Neural progenitor cell (in vitro differentiated cells): ENCODE results near the gene ST7. TPM values are rescaled to one million over a fixed set of nuclear protein-coding genes. Genes with fewer than 3 reads are reported as not detected.

ENCODE experiments used
- DNase-seq: peaks from one replicate; pipeline ENCODE4 v3.0.0-alpha.2; 2016; ENCODE audit warnings: low spot score
- H2AFZ ChIP-seq: fragments of 200-600 bp; sonication (generic); replicated peaks from 2 replicates; pipeline ENCODE4 v1.6.1; 2016; ENCODE audit warnings: antibody characterized with exemption
- H3F3A ChIP-seq: fragments of 200-600 bp; sonication (generic); 2 replicates; pipeline ENCODE4 v1.6.1; 2016; ENCODE audit warnings: antibody characterized with exemption, low read depth
- H3K27ac ChIP-seq: fragments of 200-600 bp; sonication (generic); 2 replicates; pipeline ENCODE4 v1.5.1; 2016; ENCODE audit warnings: mild to moderate bottlenecking
- H3K27me3 ChIP-seq: fragments of 200-600 bp; sonication (generic); 2 replicates; pipeline ENCODE4 v1.6.1; 2016; ENCODE audit warnings: mild to moderate bottlenecking, moderate library complexity
- H3K36me3 ChIP-seq: fragments of 200-600 bp; sonication (generic); 2 replicates; pipeline ENCODE4 v1.5.1; 2016
- H3K4me1 ChIP-seq: fragments of 200-600 bp; sonication (generic); 2 replicates; pipeline ENCODE4 v1.6.1; 2016; ENCODE audit warnings: mixed run types
- H3K4me2 ChIP-seq: fragments of 200-600 bp; sonication (generic); 2 replicates; pipeline ENCODE4 v1.6.1; 2016
- H3K4me3 ChIP-seq: fragments of 200-600 bp; sonication (generic); 2 replicates; pipeline ENCODE4 v1.5.1; 2016
- H3K79me2 ChIP-seq: fragments of 200-600 bp; sonication (generic); 2 replicates; pipeline ENCODE4 v1.6.1; 2016; ENCODE audit warnings: low read depth
- H3K9ac ChIP-seq: fragments of 200-600 bp; sonication (generic); 2 replicates; pipeline ENCODE4 v1.6.1; 2016
- H3K9me3 ChIP-seq: fragments of 200-600 bp; sonication (generic); 2 replicates; pipeline ENCODE4 v1.5.1; 2016; ENCODE audit warnings: low read depth
- H4K20me1 ChIP-seq: fragments of 200-600 bp; sonication (generic); 2 replicates; pipeline ENCODE4 v1.6.1; 2016; ENCODE audit warnings: low read depth
- H3K27ac Mint-ChIP-seq: 3 replicates; pipeline ENCODE4 v1.8.0; 2021; ENCODE audit warnings: mixed read lengths
- H3K27me3 Mint-ChIP-seq: 2 replicates; pipeline ENCODE4 v1.8.0; 2022; ENCODE audit warnings: low read depth, mild to moderate bottlenecking, inconsistent platforms, moderate library complexity, mixed read lengths; ENCODE audit not compliant: insufficient read depth
- H3K36me3 Mint-ChIP-seq: 3 replicates; pipeline ENCODE4 v1.8.0; 2021; ENCODE audit warnings: mixed read lengths
- H3K4me1 Mint-ChIP-seq: 3 replicates; pipeline ENCODE4 v1.8.0; 2021; ENCODE audit warnings: mixed read lengths
- H3K4me3 Mint-ChIP-seq: 3 replicates; pipeline ENCODE4 v1.8.0; 2021; ENCODE audit warnings: mild to moderate bottlenecking, moderate library complexity, mixed read lengths
- H3K9me3 Mint-ChIP-seq: 3 replicates; pipeline ENCODE4 v1.8.0; 2020; ENCODE audit warnings: mixed read lengths
- EZH2 ChIP-seq: fragments of 200-600 bp; sonication (generic); IDR thresholded peaks from 2 replicates; pipeline ENCODE4 v1.6.1; 2017; ENCODE audit warnings: antibody characterized with exemption, mild to moderate bottlenecking, moderate library complexity
- EZH2phosphoT487 ChIP-seq: fragments of 200-600 bp; sonication (generic); IDR thresholded peaks from 2 replicates; pipeline ENCODE4 v1.6.1; 2017; ENCODE audit warnings: antibody characterized with exemption
- total RNA-seq: library from RNA; depleted of rRNA; stranded (reverse); fragments of >200 nt; gene quantifications from 2 replicates; pipeline ENCODE4 v1.2.3, GENCODE V29; 2015; ENCODE audit warnings: low replicate concordance
- TF ChIP-seq, protein P1 (sequence below): fragments of 200-600 bp; sonication (generic); IDR thresholded peaks from 2 replicates; pipeline ENCODE4 v1.5.1; 2017; ENCODE audit warnings: antibody characterized with exemption, mild to moderate bottlenecking

The ST7 gene
- total RNA-seq, 1 donor from 2014 or later: 5.8 TPM

- Histone ChIP-seq H3K9me3 (no peaks in the 10 kb centered on the region), H3K36me3 (no peaks in the 10 kb centered on the region), H2AFZ (no peak overlapping the region), H3K79me2 (no peaks in the 10 kb centered on the region), H3K4me3 (no peak overlapping the region), H3F3A (no peaks in the 10 kb centered on the region), H3K27ac (no peak overlapping the region), H3K4me1 (peaks cover 9% of the 10 kb centered on the region), H3K4me2 (no peak overlapping the region), H3K27me3 (no peaks in the 10 kb centered on the region), H4K20me1 (no peaks in the 10 kb centered on the region), H3K9ac (no peak overlapping the region)
- Mint-ChIP-seq H3K9me3 (no peaks in the 10 kb centered on the region), H3K27me3 (peaks cover 3% of the 10 kb centered on the region), H3K4me3 (no peak overlapping the region), H3K36me3 (peaks cover 3% of the 10 kb centered on the region), H3K27ac (no peak overlapping the region), H3K4me1 (peaks cover 7% of the 10 kb centered on the region)
- no peak for TF ChIP-seq EZH2
- TF ChIP-seq EZH2phosphoT487: no peak
- TF ChIP-seq, protein P1, sequence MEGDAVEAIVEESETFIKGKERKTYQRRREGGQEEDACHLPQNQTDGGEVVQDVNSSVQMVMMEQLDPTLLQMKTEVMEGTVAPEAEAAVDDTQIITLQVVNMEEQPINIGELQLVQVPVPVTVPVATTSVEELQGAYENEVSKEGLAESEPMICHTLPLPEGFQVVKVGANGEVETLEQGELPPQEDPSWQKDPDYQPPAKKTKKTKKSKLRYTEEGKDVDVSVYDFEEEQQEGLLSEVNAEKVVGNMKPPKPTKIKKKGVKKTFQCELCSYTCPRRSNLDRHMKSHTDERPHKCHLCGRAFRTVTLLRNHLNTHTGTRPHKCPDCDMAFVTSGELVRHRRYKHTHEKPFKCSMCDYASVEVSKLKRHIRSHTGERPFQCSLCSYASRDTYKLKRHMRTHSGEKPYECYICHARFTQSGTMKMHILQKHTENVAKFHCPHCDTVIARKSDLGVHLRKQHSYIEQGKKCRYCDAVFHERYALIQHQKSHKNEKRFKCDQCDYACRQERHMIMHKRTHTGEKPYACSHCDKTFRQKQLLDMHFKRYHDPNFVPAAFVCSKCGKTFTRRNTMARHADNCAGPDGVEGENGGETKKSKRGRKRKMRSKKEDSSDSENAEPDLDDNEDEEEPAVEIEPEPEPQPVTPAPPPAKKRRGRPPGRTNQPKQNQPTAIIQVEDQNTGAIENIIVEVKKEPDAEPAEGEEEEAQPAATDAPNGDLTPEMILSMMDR: no peak
- DNase-seq: no peak
Observed at GRCh38 chr7:117190104-117190503, 236.8 kb downstream of the ST7 start.

- no peaks in the 10 kb centered on the region for H3K79me2 ChIP-seq
- H3K9ac ChIP-seq: no peak overlapping the region
- H3K4me2 ChIP-seq: no peak overlapping the region
- no peak overlapping the region for H3K4me3 Mint-ChIP-seq
- no peak for DNase-seq
- H3K27me3 Mint-ChIP-seq: peaks cover 3% of the 10 kb centered on the region
- H3K4me3 ChIP-seq: no peak overlapping the region
- H3K9me3 Mint-ChIP-seq: no peaks in the 10 kb centered on the region
- H3K27ac ChIP-seq: no peak overlapping the region
- no peaks in the 10 kb centered on the region for H3K36me3 ChIP-seq
- H2AFZ ChIP-seq: no peak overlapping the region
- no peaks in the 10 kb centered on the region for H3K9me3 ChIP-seq
- no peaks in the 10 kb centered on the region for H3F3A ChIP-seq
- H4K20me1 ChIP-seq: no peaks in the 10 kb centered on the region
- TF ChIP-seq EZH2phosphoT487 (no peak), EZH2 (no peak)
- TF ChIP-seq, protein P1: no peak
- no peaks in the 10 kb centered on the region for H3K27me3 ChIP-seq
- peaks cover 5% of the 10 kb centered on the region for H3K36me3 Mint-ChIP-seq
- H3K4me1 Mint-ChIP-seq: peaks cover 7% of the 10 kb centered on the region
- peaks cover 9% of the 10 kb centered on the region for H3K4me1 ChIP-seq
- H3K27ac Mint-ChIP-seq: no peak overlapping the region
Observed at GRCh38 chr7:117190746-117191435, 237.6 kb downstream of the ST7 start.

- Histone ChIP-seq H3K27ac (no peak overlapping the region), H3K36me3 (no peaks in the 10 kb centered on the region), H3K4me3 (no peak overlapping the region), H2AFZ (no peak overlapping the region), H3K79me2 (no peaks in the 10 kb centered on the region), H4K20me1 (no peaks in the 10 kb centered on the region), H3K27me3 (no peaks in the 10 kb centered on the region), H3K9ac (no peak overlapping the region), H3K9me3 (no peaks in the 10 kb centered on the region), H3F3A (no peaks in the 10 kb centered on the region), H3K4me1 (peaks cover 9% of the 10 kb centered on the region), H3K4me2 (no peak overlapping the region)
- Mint-ChIP-seq H3K4me1 (peaks cover 7% of the 10 kb centered on the region), H3K27ac (no peak overlapping the region), H3K27me3 (peaks cover 3% of the 10 kb centered on the region), H3K36me3 (peaks cover 5% of the 10 kb centered on the region), H3K4me3 (no peak overlapping the region), H3K9me3 (no peaks in the 10 kb centered on the region)
- DNase-seq: no peak
- TF ChIP-seq, protein P1: no peak
- TF ChIP-seq EZH2 (no peak), EZH2phosphoT487 (no peak)
Observed at GRCh38 chr7:117192108-117192507, 238.8 kb downstream of the ST7 start.
